GM12865 (cell line): ENCODE data around the gene RINL.

Experiments used
- DNase-seq: peaks from one replicate; pipeline ENCODE4 v3.0.0; 2010; ENCODE audit warnings: low read depth
- H3K4me3 ChIP-seq: 2 replicates; pipeline ENCODE4 v1.5.1; 2011; ENCODE audit warnings: mild to moderate bottlenecking, low read depth, low read length, control low read depth
- TF ChIP-seq, protein P1 (sequence below): IDR thresholded peaks from 2 replicates; pipeline ENCODE4 v1.5.1; 2011; ENCODE audit warnings: low read length, control low read depth, low read depth, inconsistent platforms; ENCODE audit not compliant: insufficient read depth; ENCODE audit errors: missing control alignments

The RINL gene

GRCh38 chr19:38912600-38913514 is 34.8 kb upstream of the RINL start:
- no peak overlapping the region for H3K4me3 ChIP-seq
- TF ChIP-seq, protein P1, sequence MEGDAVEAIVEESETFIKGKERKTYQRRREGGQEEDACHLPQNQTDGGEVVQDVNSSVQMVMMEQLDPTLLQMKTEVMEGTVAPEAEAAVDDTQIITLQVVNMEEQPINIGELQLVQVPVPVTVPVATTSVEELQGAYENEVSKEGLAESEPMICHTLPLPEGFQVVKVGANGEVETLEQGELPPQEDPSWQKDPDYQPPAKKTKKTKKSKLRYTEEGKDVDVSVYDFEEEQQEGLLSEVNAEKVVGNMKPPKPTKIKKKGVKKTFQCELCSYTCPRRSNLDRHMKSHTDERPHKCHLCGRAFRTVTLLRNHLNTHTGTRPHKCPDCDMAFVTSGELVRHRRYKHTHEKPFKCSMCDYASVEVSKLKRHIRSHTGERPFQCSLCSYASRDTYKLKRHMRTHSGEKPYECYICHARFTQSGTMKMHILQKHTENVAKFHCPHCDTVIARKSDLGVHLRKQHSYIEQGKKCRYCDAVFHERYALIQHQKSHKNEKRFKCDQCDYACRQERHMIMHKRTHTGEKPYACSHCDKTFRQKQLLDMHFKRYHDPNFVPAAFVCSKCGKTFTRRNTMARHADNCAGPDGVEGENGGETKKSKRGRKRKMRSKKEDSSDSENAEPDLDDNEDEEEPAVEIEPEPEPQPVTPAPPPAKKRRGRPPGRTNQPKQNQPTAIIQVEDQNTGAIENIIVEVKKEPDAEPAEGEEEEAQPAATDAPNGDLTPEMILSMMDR = no peak
- peak; percentile 27 for DNase-seq

DNA sequence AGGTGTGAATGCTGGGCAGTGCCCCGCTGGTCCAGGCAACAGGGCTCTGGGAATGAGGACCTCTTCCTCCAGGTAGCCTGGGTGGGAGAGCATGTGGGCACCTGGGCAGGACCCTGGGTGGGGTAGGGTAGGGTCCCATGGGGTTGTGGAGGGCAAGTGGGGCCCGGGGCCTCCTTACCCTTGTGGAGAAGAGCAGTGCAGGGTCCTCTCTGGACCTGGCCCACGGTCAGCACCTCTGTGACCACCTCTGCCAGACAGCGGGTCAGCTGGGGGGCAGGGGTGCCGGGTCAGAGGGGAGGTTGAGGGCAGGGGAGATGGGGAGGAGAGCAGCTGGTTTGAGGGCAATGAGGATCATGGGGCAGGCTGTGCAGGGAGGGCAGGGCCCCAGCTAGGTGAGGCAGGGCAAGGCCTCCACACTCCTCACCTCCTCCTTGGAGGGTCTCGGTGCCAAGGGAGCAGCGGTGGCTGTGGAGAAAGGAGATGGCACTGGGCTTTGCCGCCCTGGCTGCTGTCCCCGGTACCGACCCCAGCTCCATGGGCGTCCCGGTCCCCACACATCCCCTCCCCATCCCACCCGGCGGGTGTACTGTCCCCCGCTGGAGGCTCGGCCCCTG is 33.4 kb upstream of the RINL start:
- DNase-seq = no peak
- no peak overlapping the region for H3K4me3 ChIP-seq
- TF ChIP-seq, protein P1 = no peak

DNA sequence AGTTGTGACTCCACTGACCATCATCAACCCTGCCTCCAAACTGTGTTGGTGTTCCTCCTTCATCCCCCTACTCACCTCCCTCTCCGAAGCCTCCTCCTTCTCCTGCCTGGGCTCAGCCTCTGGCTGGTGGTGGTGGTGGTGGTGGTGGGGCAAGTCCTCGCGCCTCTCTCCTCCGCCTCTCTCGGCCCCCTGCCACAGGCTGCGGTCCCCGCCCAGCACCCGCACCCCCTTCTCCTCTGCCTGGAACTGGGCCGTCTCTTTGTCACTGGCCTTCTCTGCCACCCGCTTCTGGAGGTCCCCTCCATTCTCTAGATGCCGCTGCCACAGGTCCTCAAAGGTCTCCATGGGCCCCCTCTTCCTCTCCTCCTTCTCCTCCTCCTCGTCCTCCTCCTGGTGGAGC is 32.4 kb upstream of the RINL start:
- TF ChIP-seq, protein P1 = no peak
- DNase-seq = no peak
- H3K4me3 ChIP-seq = no peak overlapping the region

DNA sequence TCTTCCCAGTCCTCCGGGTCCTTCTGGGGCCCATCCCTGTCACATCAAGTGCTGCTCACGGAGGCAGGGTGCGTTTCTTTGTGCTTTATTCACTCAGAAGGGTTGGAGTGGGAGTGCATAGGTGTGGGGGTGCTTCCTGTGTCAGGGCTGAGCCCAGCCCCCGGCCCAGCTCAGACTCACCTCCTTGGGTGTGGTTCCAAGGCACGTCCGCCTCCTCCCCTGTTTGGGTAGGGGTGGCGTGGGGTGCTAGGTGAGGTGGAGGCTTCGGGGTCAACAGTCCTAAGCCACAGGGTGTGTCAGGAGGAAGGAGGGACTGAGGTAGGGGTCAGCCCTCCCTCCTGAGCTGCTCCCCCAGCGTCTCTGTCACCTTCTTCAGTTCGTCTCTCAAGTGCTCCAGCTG is 30.8 kb upstream of the RINL start:
- H3K4me3 ChIP-seq = no peak overlapping the region
- TF ChIP-seq, protein P1 = no peak
- no peak for DNase-seq

- TF ChIP-seq, protein P1 = no peak
- H3K4me3 ChIP-seq = no peak overlapping the region
- no peak for DNase-seq
Measured at GRCh38 chr19:38907670-38908069, 29.6 kb upstream of the RINL start.

GRCh38 chr19:38907227-38907626 is 29.2 kb upstream of the RINL start:
- H3K4me3 ChIP-seq = no peak overlapping the region
- TF ChIP-seq, protein P1 = no peak
- no peak for DNase-seq
